Ovary (tissue), 9 donors: Measurements from ENCODE around the gene ARHGEF25. TPM values are rescaled to one million over a fixed set of nuclear protein-coding genes. Genes with fewer than 3 reads are reported as not detected.

Source experiments
- DNase-seq, 5 donors: peaks; one replicate each; pipeline ENCODE4 v3.0.0-alpha.2; 2019 to 2020
- H3K27ac ChIP-seq, 2 donors: fragments of 200-600 bp; one replicate each; pipeline versions ENCODE4 v1.5.1 to v1.8.0; 2019 to 2022
- H3K27me3 ChIP-seq: fragments of 200-600 bp; one replicate; pipeline ENCODE4 v1.8.0; 2022
- H3K36me3 ChIP-seq: fragments of 200-600 bp; sonication (generic); one replicate; pipeline ENCODE4 v1.5.1; 2019
- H3K4me1 ChIP-seq: one replicate; pipeline ENCODE4 v1.8.1; 2013; ENCODE audit warnings: mild to moderate bottlenecking, moderate library complexity; ENCODE audit not compliant: insufficient read depth
- H3K4me3 ChIP-seq: fragments of 200-600 bp; sonication (generic); one replicate; pipeline ENCODE4 v1.5.1; 2017
- H3K9me3 ChIP-seq, 2 donors: fragments of 200-600 bp in 1 of 2; sonication (generic) in 1 of 2; one replicate each; pipeline versions ENCODE4 v1.5.1 to v1.8.1; 2013 to 2019; ENCODE audit warnings: mild to moderate bottlenecking in 1 of 2, moderate library complexity in 1 of 2
- CTCF ChIP-seq, 3 donors: fragments of 450-650 bp in 2 of 3; fragments of 200-600 bp in 1 of 3; IDR thresholded peaks; one replicate each; pipeline versions ENCODE4 v1.5.1 to v1.8.0; 2016 to 2022; ENCODE audit warnings: antibody characterized with exemption in 3 of 3, mild to moderate bottlenecking in 1 of 3
- EP300 ChIP-seq: sonication (generic); formaldehyde crosslinking; IDR thresholded peaks from one replicate; pipeline ENCODE4 v1.6.1; 2017; ENCODE audit warnings: antibody characterized with exemption
- POLR2A ChIP-seq: fragments of 450-650 bp; IDR thresholded peaks from one replicate; pipeline ENCODE4 v1.6.1; 2017; ENCODE audit warnings: antibody characterized with exemption, mild to moderate bottlenecking, moderate library complexity
- WGBS, 3 donors: extraction: QIAGEN DNeasy Blood & Tissue Kit in 1 of 3; methylation state at CpG; one replicate each; pipeline versions ENCODE4 v1.1.5 to v1.1.7; 2013 to 2017; 5-methylcytosine and 5-hydroxymethylcytosine counted together
- intact Hi-C, 4 donors: fragments of 100-400 bp; cut with DNase I; formaldehyde crosslinking; loops; one replicate each; pipeline versions ENCODE4 v1.11.0 to v1.15.1; 2022 to 2023
- polyA plus RNA-seq, 2 donors: library from polyadenylated mRNA; stranded (reverse); fragments of 200-250 nt in 1 of 2; fragments of 350-450 nt in 1 of 2; fragmentation: Illumina TruSeq in 1 of 2; extraction: RNeasy Lipid Tissue Mini Kit (QIAGEN cat#74804) in 1 of 2; gene quantifications; one replicate each; pipeline ENCODE4 v1.2.3, GENCODE V29; 2013 to 2014
- total RNA-seq, 7 donors: library from RNA; depleted of rRNA in 2 of 7; stranded (reverse); fragments of >200 nt in 2 of 7; fragmentation: NEBNext Ultra II Directional in 3 of 7; extraction: Animal tissue kit (Norgen Biotek cat#: 25700) in 3 of 7; gene quantifications; one replicate each; pipeline versions ENCODE4 v1.1.0 to v1.2.4, GENCODE V29; 2016 to 2023
- donor health status: DM: no; HTN: no; CAD: no; lungs with moderate emphysema.
- donor health status: DM: no; HTN: no; CAD: no.
- donor health status: Bipolar disorder and iron deficiency.
- donor health status: DM: yes; HTN: yes; CAD: no.
- donor health status: DM: no; HTN: no; CAD: no.
- donor health status: DM: yes; HTN: yes; CAD: no.

ARHGEF25 gene
- total and polyA plus RNA-seq, 9 donors, result 22.1 to 48.8 (median 38.7) TPM

- Histone ChIP-seq H3K4me1 (no peaks in the 10 kb centered on the region), H3K9me3 (no peaks in the 10 kb centered on the region), H3K27ac (no peak overlapping the region), H3K36me3 (no peaks in the 10 kb centered on the region), H3K4me3 (no peak overlapping the region), H3K27me3 (no peaks in the 10 kb centered on the region)
- intact Hi-C loops, result no loop called here
- WGBS, 3 donors, result 64 to 76% (median 75%) methylated on average over 9 of the region's 9 CpGs
- TF ChIP-seq CTCF (IDR thresholded peaks at IDR 0.05) (no peak), POLR2A (no peak), EP300 (no peak)
- DNase-seq, result no peak
Observed at GRCh38 chr12:57576613-57577160, 34.5 kb upstream of the ARHGEF25 start.

DNA sequence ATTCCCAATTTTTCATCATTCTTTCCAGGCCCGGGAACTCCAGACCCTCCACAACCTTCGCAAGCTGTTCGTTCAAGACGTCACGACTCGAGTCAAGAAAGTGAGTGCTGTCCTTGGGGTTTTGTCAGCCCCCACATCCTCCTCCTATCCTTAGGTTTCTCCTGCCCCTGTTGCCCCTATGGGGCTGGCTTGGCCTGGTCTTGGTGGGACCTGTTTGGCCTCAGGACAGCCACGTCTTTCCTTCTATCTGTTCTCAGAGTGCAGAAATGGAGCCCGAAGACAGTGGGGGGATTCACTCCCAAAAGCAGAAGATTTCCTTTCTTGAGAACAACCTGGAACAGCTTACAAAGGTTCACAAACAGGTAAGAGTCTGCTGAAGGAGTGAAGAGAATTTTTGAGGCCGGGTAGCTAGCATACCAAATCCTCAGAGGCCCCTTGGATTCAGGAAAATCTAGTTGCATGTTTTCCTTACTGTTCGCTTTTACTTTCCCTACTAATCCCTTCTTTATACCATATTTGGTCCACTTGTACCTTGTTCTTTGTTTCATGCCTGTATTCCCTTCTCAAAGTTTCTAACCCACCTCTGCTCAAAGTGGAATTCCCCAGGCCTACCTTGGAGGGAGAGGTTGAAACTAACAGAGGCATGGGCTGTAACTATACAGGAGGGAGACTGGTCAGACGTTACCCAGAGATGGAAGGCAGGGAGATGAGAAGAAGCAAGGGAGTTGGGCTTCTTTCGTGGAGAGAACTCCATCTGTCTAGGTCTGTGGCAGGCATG lies 33.1 kb upstream of the ARHGEF25 start:
- H3K9me3 ChIP-seq, result no peaks in the 10 kb centered on the region
- intact Hi-C loops, result no loop called here
- no peak overlapping the region for H3K4me3 ChIP-seq
- 76 to 80% (median 76%) methylated on average over 12 of the region's 12 CpGs for WGBS, 3 donors
- H3K36me3 ChIP-seq, result no peaks in the 10 kb centered on the region
- H3K4me1 ChIP-seq, result no peaks in the 10 kb centered on the region
- TF ChIP-seq EP300, result no peak
- no peaks in the 10 kb centered on the region for H3K27me3 ChIP-seq
- no peak overlapping the region for H3K27ac ChIP-seq
- no peak for DNase-seq

GRCh38 chr12:57579011-57579410 lies 32.2 kb upstream of the ARHGEF25 start:
- no peak overlapping the region for H3K4me3 ChIP-seq
- H3K9me3 ChIP-seq, result no peaks in the 10 kb centered on the region
- H3K27ac ChIP-seq, result no peak overlapping the region
- intact Hi-C loops, result no loop called here
- no peak for DNase-seq
- no peak for TF ChIP-seq POLR2A
- no peak for TF ChIP-seq CTCF (IDR thresholded peaks at IDR 0.05)
- no peak for TF ChIP-seq EP300
- 70 to 78% (median 76%) methylated on average over 2 of the region's 2 CpGs for WGBS, 3 donors
- H3K36me3 ChIP-seq, result no peaks in the 10 kb centered on the region
- no peaks in the 10 kb centered on the region for H3K4me1 ChIP-seq
- no peaks in the 10 kb centered on the region for H3K27me3 ChIP-seq

- 86 to 89% (median 89%) methylated on average over 8 of the region's 8 CpGs for WGBS, 3 donors
- intact Hi-C loops, result no loop called here
- Histone ChIP-seq H3K4me1 (no peaks in the 10 kb centered on the region), H3K36me3 (no peaks in the 10 kb centered on the region), H3K27ac (no peak overlapping the region), H3K27me3 (no peaks in the 10 kb centered on the region), H3K4me3 (no peak overlapping the region), H3K9me3 (no peaks in the 10 kb centered on the region)
- DNase-seq, result no peak
- no peak for TF ChIP-seq EP300
- no peak for TF ChIP-seq POLR2A
- no peak for TF ChIP-seq CTCF (IDR thresholded peaks at IDR 0.05)
Observed at GRCh38 chr12:57579677-57580465, 31.4 kb upstream of the ARHGEF25 start.

DNA sequence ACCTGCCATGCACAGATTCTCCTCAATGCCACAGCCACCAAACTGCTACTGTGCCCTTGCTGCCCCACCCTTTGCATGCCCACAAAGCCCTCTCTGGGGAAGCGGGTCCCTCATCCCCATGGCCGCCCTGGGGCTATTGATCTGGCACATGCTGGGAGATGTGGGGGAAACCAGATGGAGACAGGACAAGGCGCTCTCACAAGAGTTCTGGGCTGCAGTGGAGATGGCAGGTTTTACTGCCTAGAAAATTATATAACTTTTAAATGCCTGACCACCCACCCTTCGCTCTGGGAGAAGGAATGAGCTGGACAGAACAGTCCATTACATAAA lies 30.8 kb upstream of the ARHGEF25 start:
- 85 to 96% (median 93%) methylated on average over 4 of the region's 4 CpGs for WGBS, 3 donors
- no peak overlapping the region for H3K4me3 ChIP-seq
- no peaks in the 10 kb centered on the region for H3K27me3 ChIP-seq
- H3K27ac ChIP-seq, result no peak overlapping the region
- TF ChIP-seq EP300 (no peak), POLR2A (no peak), CTCF (IDR thresholded peaks at IDR 0.05) (no peak)
- no peak for DNase-seq
- intact Hi-C loops, result no loop called here
- no peaks in the 10 kb centered on the region for H3K36me3 ChIP-seq
- H3K4me1 ChIP-seq, result no peaks in the 10 kb centered on the region
- no peaks in the 10 kb centered on the region for H3K9me3 ChIP-seq
